ENCODE data around the gene TMEM218.
A peak's percentile ranks its signal among the peaks of the same experiment; 100 is the strongest.

TMEM218 gene

DNA sequence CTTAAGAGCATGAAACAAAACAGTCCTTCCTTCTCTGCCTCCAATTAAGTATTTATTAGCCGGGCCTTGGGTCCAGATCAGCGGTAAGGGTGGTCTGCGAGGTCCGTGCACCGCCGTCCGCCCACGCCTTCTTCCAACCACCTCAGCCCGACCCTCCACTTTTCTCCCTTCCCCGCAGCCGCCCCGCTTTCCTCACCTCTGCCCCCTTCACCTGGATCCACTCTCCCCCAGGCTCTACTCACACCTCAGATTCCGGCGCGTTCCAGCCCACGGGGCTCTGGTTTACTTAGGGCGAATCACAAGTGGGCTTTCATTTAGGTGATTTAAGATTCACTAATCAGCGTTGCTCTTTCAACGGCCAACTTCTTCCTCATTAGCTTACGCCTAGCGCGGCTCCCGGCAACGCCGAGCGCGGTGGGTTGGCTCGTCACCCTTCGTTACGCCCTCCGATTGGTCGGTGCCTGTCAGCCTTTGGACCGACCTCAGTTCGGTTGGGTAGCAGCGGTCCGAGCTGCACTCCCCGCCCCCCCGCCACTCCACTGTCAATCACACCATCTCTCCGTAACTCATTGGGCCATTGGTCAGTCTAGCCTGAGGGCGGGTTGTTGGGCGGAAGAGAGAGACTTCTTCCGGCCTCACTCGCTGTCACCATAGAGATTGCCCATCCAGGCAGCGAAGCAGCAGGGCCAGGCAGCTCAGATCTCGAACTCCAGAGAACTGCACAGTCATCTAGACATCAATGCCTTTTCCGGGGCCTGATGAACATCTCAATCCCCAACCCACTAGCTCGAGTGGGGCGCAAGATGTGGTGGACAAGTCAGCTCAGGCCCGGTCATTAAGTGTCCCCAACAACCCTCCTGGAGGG, at the start of gene TMEM218:
Gene TMEM218 (minus strand): TSS at position 284 of the 865 bp plus-strand sequence. CDS start 9,385 bp downstream, outside the sequence.
- DNase-seq = peak; percentile 86

GRCh38 chr11:125157953-125158680, 46.7 kb upstream of the TMEM218 start:
- DNase-seq = no peak

GRCh38 chr11:125157118-125157733, 45.8 kb upstream of the TMEM218 start:
- no peak for DNase-seq

- DNase-seq = no peak
These were observed 45.1 kb upstream of the TMEM218 start for GRCh38 chr11:125156346-125157117.

DNA sequence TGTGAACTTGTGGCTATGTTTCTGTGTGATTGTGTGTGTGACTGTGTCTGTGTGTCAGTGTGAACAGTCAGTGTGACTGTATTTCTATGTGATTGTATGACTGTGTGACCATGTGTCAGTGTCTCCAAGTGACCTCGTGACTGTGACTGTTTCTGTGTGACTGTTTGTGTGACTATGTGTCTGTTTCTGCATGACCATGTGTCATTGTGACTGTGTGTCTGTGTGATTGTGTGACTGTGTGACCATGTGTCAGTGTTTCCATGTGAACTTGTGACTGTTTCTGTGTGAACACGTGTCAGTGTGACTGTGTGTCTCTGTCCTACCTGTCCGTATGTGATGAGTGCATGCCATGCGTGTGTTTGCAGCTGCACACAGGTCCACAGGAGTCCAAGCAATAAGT, 44.3 kb upstream of the TMEM218 start:
- DNase-seq = no peak

GRCh38 chr11:125155100-125155444, 43.6 kb upstream of the TMEM218 start:
- no peak for DNase-seq

- DNase-seq = no peak
These were observed 43.1 kb upstream of the TMEM218 start for GRCh38 chr11:125154378-125155099.

- DNase-seq = no peak
These were observed 42.4 kb upstream of the TMEM218 start for GRCh38 chr11:125153837-125154236.

DNA sequence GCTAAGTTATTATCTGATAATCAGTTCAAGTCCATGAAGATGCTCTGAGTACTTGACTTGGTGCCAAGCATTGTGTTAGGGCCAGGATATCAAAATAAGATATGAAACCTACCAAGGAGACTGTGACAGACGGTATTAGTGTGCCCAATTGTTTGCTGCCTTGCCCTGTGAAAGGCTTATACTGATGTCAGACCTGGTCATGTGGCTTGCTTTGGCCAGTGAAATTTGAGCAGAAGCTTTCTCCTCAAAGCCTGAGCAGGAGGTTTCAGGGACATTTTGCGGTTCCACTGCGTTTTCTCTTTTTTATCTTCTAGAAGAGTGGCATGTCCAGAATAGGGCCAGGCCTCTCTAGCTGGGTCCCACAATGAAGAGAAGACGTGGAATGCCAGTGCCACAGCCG, 37.3 kb upstream of the TMEM218 start:
- DNase-seq = no peak

GRCh38 chr11:125148011-125148410, 36.6 kb upstream of the TMEM218 start:
- DNase-seq = no peak

DNA sequence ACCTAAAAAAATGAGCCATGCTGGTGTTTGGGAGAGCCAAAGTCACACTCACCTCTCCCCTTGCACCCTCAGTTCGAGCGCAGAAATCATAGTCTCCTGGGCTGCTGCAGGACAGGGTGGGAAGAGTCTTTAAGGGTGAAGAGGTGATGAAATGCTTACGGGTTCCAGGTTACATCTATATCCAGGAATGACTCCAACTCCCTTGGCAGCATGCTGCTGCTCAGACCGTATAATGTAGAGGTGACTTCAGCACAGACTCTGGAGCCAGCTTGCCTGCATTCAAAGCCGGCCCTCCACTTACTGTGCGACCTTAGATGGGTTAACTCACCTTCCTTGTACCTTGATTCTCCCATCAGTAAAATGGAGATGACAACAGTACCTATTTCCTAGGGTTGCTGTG, 35.9 kb upstream of the TMEM218 start:
- DNase-seq = no peak

DNA sequence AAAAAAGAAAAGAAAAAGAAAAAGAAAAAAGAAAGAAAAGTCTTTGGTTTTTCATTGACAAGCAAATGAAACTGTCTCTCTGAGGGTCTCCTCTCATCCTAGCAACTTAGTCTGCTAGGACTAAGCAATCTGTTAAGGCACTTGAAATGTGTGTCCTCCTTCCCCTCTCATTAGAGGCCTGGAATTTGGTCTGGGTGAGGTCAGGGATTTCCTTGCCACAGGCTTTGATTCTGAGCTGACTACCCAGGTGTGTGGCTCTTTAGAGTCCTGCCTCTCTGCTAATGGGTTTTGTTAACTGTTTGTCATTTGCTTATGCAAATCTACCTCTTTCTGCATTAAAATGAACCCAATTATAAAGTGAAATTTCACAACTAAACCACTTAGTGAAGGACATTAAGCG, 34.8 kb upstream of the TMEM218 start:
- DNase-seq = no peak

- DNase-seq = peak; percentile 41
These were observed 30.5 kb upstream of the TMEM218 start for GRCh38 chr11:125141686-125142535.

DNA sequence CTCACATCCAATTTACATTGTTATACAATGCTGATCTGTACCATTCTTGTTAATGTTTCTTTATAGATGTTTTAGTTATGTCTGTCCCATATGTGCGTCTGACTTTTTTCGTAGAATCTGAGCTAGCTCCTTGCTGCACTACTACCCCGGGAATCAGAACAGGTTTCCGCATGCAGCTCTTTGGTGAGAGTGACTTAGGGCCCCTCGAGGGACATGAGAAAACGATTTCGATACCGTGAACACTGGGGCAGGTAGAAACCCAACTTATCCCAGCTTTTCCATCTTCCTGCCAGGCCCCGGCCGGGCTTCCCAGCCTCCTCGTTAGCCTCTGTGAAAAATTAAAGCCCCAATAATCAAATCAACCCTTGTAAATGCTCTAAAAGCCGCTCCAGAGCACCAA, 29.8 kb upstream of the TMEM218 start:
- DNase-seq = no peak

GRCh38 chr11:125140233-125140632, 28.8 kb upstream of the TMEM218 start:
- no peak for DNase-seq

GRCh38 chr11:125139778-125140177, 28.4 kb upstream of the TMEM218 start:
- DNase-seq = no peak

GRCh38 chr11:125138966-125139365, 27.5 kb upstream of the TMEM218 start:
- DNase-seq = no peak

GRCh38 chr11:125136001-125136400, 24.6 kb upstream of the TMEM218 start:
- no peak for DNase-seq

DNA sequence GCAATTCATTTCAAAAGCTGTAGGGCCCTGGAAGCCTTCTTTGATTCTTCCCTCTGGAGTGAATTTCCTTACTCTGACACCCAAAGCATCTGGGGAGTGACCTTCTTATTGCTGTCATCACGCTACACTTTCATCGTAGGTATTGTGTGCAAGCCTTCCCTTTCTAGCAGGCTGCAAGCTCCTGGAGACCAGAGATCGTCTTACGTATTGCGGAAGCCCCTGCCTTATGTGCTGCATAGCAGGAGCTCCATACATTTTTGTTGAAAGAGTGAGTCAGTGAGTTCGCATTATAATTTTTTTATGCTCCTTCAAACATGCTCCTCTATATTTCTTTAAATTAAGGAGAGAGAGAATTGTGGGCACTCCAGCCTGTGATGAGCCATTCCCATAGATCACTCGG, 21.2 kb upstream of the TMEM218 start:
- DNase-seq = no peak

DNA sequence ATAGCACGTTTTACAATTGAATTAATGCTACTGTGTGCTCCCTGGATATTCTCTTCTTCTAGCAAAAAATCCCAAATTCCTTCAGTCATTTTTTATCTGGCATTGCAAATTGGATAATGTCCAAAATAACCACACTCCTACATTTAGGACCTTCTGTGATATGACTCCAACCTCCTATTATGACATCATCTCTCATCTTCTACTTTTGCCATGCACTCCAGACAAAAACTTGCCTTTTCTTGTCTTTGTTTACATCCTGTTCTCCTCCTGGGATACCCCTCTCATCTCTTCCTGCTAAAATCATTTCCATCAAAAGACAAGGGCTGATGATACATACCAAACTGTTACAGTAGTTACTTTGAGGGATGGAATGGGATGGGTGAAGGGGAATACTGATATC, 20.6 kb upstream of the TMEM218 start:
- no peak for DNase-seq

GRCh38 chr11:125129316-125129993, 18.0 kb upstream of the TMEM218 start:
- DNase-seq = no peak
